Measurements from ENCODE around the gene NOLC1.

DNA sequence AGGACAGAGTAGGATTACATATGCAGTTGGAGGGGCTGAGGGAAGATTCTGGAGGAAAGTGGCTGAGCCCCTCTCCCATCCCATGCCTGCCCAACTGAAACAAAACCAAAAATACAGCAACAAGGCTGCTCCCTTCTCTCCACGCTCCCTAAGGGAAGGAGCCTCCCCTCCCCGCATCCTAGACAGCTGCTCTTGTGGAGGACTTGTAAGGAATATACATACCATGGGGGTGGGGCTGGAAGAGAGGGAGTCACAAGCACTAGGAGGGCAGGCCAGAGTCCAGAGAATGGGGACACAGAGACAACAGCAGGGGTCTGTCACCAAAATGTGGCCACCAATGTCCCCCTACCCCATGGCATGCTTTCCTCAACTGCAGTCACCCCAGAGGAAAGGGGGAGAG, 45.2 kb upstream of the NOLC1 start:
- TF ChIP-seq, protein P1, sequence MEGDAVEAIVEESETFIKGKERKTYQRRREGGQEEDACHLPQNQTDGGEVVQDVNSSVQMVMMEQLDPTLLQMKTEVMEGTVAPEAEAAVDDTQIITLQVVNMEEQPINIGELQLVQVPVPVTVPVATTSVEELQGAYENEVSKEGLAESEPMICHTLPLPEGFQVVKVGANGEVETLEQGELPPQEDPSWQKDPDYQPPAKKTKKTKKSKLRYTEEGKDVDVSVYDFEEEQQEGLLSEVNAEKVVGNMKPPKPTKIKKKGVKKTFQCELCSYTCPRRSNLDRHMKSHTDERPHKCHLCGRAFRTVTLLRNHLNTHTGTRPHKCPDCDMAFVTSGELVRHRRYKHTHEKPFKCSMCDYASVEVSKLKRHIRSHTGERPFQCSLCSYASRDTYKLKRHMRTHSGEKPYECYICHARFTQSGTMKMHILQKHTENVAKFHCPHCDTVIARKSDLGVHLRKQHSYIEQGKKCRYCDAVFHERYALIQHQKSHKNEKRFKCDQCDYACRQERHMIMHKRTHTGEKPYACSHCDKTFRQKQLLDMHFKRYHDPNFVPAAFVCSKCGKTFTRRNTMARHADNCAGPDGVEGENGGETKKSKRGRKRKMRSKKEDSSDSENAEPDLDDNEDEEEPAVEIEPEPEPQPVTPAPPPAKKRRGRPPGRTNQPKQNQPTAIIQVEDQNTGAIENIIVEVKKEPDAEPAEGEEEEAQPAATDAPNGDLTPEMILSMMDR (IDR thresholded peaks at IDR 0.05): no peak
- no peak for TF ChIP-seq POLR2A (IDR thresholded peaks at IDR 0.05)
